Adrenal gland (tissue), 19 donors: ENCODE results near the gene TRIM60. TPM values are rescaled to one million over a fixed set of nuclear protein-coding genes. Genes with fewer than 3 reads are reported as not detected.
"Not testable (repeated sequence)": the region's sequence is repeated elsewhere in the genome, so short reads cannot be mapped to it uniquely, and the experiment has no call there.

Experiments used
- DNase-seq, 7 donors: peaks; one replicate each; pipeline ENCODE4 v3.0.0-alpha.2; 2019 to 2020
- H3K27ac ChIP-seq, 5 donors: fragments of 200-600 bp; sonication (generic) in 4 of 5; 1 replicate in 3 of 5; 2 replicates in 2 of 5; pipeline versions ENCODE4 v1.5.1 to v1.8.0; 2016 to 2020; ENCODE audit warnings: mild to moderate bottlenecking in 1 of 5
- H3K27me3 ChIP-seq: fragments of 200-600 bp; 2 replicates; pipeline ENCODE4 v1.8.0; 2021
- H3K36me3 ChIP-seq, 2 donors: fragments of 200-600 bp; replicated peaks in 1 of 2; 1 replicate in 1 of 2; 2 replicates in 1 of 2; pipeline versions ENCODE4 v1.5.1 to v1.8.0; 2018 to 2022
- H3K4me1 ChIP-seq, 2 donors: fragments of 200-600 bp; replicated peaks in 1 of 2; 1 replicate in 1 of 2; 2 replicates in 1 of 2; pipeline versions ENCODE4 v1.5.1 to v1.8.0; 2018 to 2021
- H3K4me3 ChIP-seq, 4 donors: fragments of 200-600 bp; sonication (generic) in 3 of 4; one replicate each; pipeline ENCODE4 v1.5.1; 2016 to 2018
- H3K9me3 ChIP-seq, 3 donors: fragments of 200-600 bp; sonication (generic) in 1 of 3; replicated peaks in 1 of 3; 1 replicate in 2 of 3; 2 replicates in 1 of 3; pipeline versions ENCODE4 v1.5.1 to v1.8.0; 2016 to 2021
- POLR2A ChIP-seq, 2 donors: fragments of 450-650 bp; IDR thresholded peaks; one replicate each; pipeline ENCODE4 v1.6.1; 2017; ENCODE audit warnings: antibody characterized with exemption in 2 of 2, mild to moderate bottlenecking in 2 of 2, moderate library complexity in 1 of 2
- WGBS, 4 donors: extraction: QIAGEN DNeasy Blood & Tissue Kit in 2 of 4; methylation state at CpG; one replicate each; pipeline versions ENCODE4 v1.1.5 to v1.1.7; 2013 to 2017; 5-methylcytosine and 5-hydroxymethylcytosine counted together
- intact Hi-C, 2 donors: fragments of 100-400 bp; cut with DNase I; formaldehyde crosslinking; loops; one replicate each; pipeline versions ENCODE4 v1.14.1 to v1.15.0; 2022 to 2023
- long read RNA-seq, 10 donors: library from polyadenylated mRNA in 3 of 10; unstranded in 2 of 10; stranded (forward) in 1 of 10; transcript quantifications; one replicate each; pipeline ENCODE4 v2.0.0 and lab custom pipeline, GENCODE V29; 2021 to 2026
- polyA plus RNA-seq, 3 donors: library from polyadenylated mRNA; stranded (reverse); fragments of 200-250 nt in 2 of 3; fragments of 350-450 nt in 1 of 3; fragmentation: Illumina TruSeq in 1 of 3; extraction: RNeasy Lipid Tissue Mini Kit (QIAGEN cat#74804) in 1 of 3; gene quantifications; one replicate each; pipeline ENCODE4 v1.2.3, GENCODE V29; 2013 to 2014
- total RNA-seq, 9 donors: library from RNA; depleted of rRNA in 4 of 9; stranded (reverse); fragments of >200 nt in 4 of 9; fragments of 120-200 nt in 1 of 9; fragmentation: NEBNext Ultra II Directional in 1 of 9; extraction: Animal tissue kit (Norgen Biotek cat#: 25700) in 1 of 9; gene quantifications; one replicate each; pipeline versions ENCODE4 v1.1.0 to v1.2.4, GENCODE V29; 2013 to 2023
- TF ChIP-seq, protein P1 (sequence below), 6 experiments: fragments of 450-650 bp in 4 of 6; fragments of 200-600 bp in 2 of 6; sonication (generic) in 1 of 6; IDR thresholded peaks; 1 replicate in 5 of 6; 2 replicates in 1 of 6; pipeline versions ENCODE4 v1.5.1 to v1.8.0; 2016 to 2021; ENCODE audit warnings: antibody characterized with exemption in 6 of 6, mild to moderate bottlenecking in 2 of 6, moderate library complexity in 1 of 6
- donor health status: healthy with polysubstance abuse.
- donor health status: Bipolar disorder and iron deficiency.
- donor health status: DM: yes; HTN: yes; CAD: no.
- donor health status: DM: no; HTN: no; CAD: no.
- donor health status: DM: no; HTN: no; CAD: no.
- donor health status: DM: yes; HTN: yes; CAD: no.

The TRIM60 gene
- total RNA-seq (not detected), polyA plus RNA-seq (not detected)
- long read RNA-seq, donor 1: 0 reads
- long read RNA-seq, donor 2: 0 reads
- long read RNA-seq, donor 3: 0 reads
- long read RNA-seq, donor 4: 0 reads
- long read RNA-seq, donor 5: 0 reads
- long read RNA-seq, donor 6: 0 reads
- long read RNA-seq, donor 7: 0 reads
- long read RNA-seq, donor 8: 0 reads
- long read RNA-seq, donor 9: 0 reads
- long read RNA-seq, donor 10: 0 reads

GRCh38 chr4:165031436-165032211, at the start of gene TRIM60:
TSS of gene TRIM60 (plus strand) at chr4:165031999. CDS start at chr4:165040073, 8,074 bp downstream.
- H3K9me3 ChIP-seq: no peaks in the 10 kb centered on the region
- 92 to 95% (median 94%) methylated on average over 40 to 41 of the region's 41 CpGs for WGBS, 4 donors
- H3K36me3 ChIP-seq: no peaks in the 10 kb centered on the region
- H3K4me1 ChIP-seq: no peaks in the 10 kb centered on the region
- no peak within 1 kb of the TSS for H3K27ac ChIP-seq
- no peaks in the 10 kb centered on the region for H3K27me3 ChIP-seq
- no peak for DNase-seq
- intact Hi-C loops: no loop called here
- H3K4me3 ChIP-seq: no peak within 1 kb of the TSS
- TF ChIP-seq, protein P1, sequence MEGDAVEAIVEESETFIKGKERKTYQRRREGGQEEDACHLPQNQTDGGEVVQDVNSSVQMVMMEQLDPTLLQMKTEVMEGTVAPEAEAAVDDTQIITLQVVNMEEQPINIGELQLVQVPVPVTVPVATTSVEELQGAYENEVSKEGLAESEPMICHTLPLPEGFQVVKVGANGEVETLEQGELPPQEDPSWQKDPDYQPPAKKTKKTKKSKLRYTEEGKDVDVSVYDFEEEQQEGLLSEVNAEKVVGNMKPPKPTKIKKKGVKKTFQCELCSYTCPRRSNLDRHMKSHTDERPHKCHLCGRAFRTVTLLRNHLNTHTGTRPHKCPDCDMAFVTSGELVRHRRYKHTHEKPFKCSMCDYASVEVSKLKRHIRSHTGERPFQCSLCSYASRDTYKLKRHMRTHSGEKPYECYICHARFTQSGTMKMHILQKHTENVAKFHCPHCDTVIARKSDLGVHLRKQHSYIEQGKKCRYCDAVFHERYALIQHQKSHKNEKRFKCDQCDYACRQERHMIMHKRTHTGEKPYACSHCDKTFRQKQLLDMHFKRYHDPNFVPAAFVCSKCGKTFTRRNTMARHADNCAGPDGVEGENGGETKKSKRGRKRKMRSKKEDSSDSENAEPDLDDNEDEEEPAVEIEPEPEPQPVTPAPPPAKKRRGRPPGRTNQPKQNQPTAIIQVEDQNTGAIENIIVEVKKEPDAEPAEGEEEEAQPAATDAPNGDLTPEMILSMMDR (IDR thresholded peaks at IDR 0.05): no peak

GRCh38 chr4:164989471-164989870, 42.3 kb upstream of the TRIM60 start:
- intact Hi-C loops: no loop called here
- H3K36me3 ChIP-seq: no peaks in the 10 kb centered on the region
- H3K9me3 ChIP-seq: no peaks in the 10 kb centered on the region
- TF ChIP-seq, protein P1 (IDR thresholded peaks at IDR 0.05): no peak
- TF ChIP-seq POLR2A (IDR thresholded peaks at IDR 0.05): no peak
- no peaks in the 10 kb centered on the region for H3K27me3 ChIP-seq
- DNase-seq: no peak
- no peak overlapping the region for H3K4me3 ChIP-seq
- H3K4me1 ChIP-seq: no peaks in the 10 kb centered on the region
- no peak overlapping the region for H3K27ac ChIP-seq
- WGBS, 4 donors: 15 to 44% (median 32%) methylated on average over 2 of the region's 2 CpGs

GRCh38 chr4:164990786-164991185, 41.0 kb upstream of the TRIM60 start:
- DNase-seq, H3K4me3 ChIP-seq, H3K27ac ChIP-seq, intact Hi-C loops, H3K4me1 ChIP-seq, H3K36me3 ChIP-seq, H3K27me3 ChIP-seq, H3K9me3 ChIP-seq: not testable (repeated sequence)
- 72 to 78% (median 76%) methylated on average over 10 of the region's 10 CpGs for WGBS, 4 donors

DNA sequence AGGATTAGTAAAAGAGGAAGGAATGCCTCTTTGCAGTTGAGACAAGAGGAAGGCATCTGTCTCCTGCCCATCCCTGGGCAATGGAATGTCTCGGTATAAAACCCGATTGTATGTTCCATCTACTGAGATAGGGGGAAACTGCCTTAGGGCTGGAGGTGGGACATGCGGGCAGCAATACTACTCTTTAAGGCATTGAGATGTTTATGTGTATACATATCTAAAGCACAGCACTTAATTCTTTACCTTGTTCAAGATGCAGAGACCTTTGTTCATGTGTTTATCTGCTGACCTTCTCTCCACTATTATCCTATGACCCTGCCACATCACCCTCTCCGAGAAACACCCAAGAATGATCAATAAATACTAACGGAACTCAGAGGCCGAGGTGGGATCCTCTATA, 35.7 kb upstream of the TRIM60 start:
- WGBS, 4 donors: 62 to 80% (median 72%) methylated on average over 6 of the region's 6 CpGs
- intact Hi-C loops, H3K9me3 ChIP-seq, DNase-seq, H3K4me1 ChIP-seq, H3K27ac ChIP-seq, H3K27me3 ChIP-seq, H3K4me3 ChIP-seq, H3K36me3 ChIP-seq: not testable (repeated sequence)

GRCh38 chr4:164997324-164997723, 34.5 kb upstream of the TRIM60 start:
- H3K9me3 ChIP-seq: no peaks in the 10 kb centered on the region
- H3K4me3 ChIP-seq: no peak overlapping the region
- 67 to 82% (median 75%) methylated on average over 2 of the region's 2 CpGs for WGBS, 4 donors
- DNase-seq: no peak
- H3K27ac ChIP-seq: no peak overlapping the region
- no peaks in the 10 kb centered on the region for H3K36me3 ChIP-seq
- no peaks in the 10 kb centered on the region for H3K27me3 ChIP-seq
- intact Hi-C loops: no loop called here
- H3K4me1 ChIP-seq: no peaks in the 10 kb centered on the region
- TF ChIP-seq POLR2A (IDR thresholded peaks at IDR 0.05): no peak
- TF ChIP-seq, protein P1 (IDR thresholded peaks at IDR 0.05): no peak
